GM13976 (cell line): ENCODE results near the gene LARP1.
A peak's percentile ranks its signal among the peaks of the same experiment; 100 is the strongest.

ENCODE experiments used
- DNase-seq: peaks from one replicate; pipeline ENCODE4 v3.0.0; 2012; ENCODE audit warnings: low spot score
- in situ Hi-C: fragments of 300-500 bp; cut with MboI; formaldehyde crosslinking; loops from one replicate; pipeline ENCODE4 v1.12.0; 2022; ENCODE audit warnings: low sequenced_read_pairs, mixed read lengths, inconsistent platforms; ENCODE audit not compliant: unreplicated experiment
- TF ChIP-seq, protein P1 (sequence below): IDR thresholded peaks from 2 replicates; pipeline ENCODE4 v1.5.1; 2012; ENCODE audit warnings: borderline replicate concordance, mild to moderate bottlenecking; ENCODE audit not compliant: insufficient read depth; ENCODE audit errors: extremely low read depth, missing control alignments, control extremely low read depth

LARP1 gene

GRCh38 chr5:154849264-154849785, 94.1 kb downstream of the LARP1 start:
- DNase-seq, result no peak
- TF ChIP-seq, protein P1, sequence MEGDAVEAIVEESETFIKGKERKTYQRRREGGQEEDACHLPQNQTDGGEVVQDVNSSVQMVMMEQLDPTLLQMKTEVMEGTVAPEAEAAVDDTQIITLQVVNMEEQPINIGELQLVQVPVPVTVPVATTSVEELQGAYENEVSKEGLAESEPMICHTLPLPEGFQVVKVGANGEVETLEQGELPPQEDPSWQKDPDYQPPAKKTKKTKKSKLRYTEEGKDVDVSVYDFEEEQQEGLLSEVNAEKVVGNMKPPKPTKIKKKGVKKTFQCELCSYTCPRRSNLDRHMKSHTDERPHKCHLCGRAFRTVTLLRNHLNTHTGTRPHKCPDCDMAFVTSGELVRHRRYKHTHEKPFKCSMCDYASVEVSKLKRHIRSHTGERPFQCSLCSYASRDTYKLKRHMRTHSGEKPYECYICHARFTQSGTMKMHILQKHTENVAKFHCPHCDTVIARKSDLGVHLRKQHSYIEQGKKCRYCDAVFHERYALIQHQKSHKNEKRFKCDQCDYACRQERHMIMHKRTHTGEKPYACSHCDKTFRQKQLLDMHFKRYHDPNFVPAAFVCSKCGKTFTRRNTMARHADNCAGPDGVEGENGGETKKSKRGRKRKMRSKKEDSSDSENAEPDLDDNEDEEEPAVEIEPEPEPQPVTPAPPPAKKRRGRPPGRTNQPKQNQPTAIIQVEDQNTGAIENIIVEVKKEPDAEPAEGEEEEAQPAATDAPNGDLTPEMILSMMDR, result no peak
- in situ Hi-C loops, result no loop called here

GRCh38 chr5:154849791-154850201, 94.6 kb downstream of the LARP1 start:
- TF ChIP-seq, protein P1, result no peak

GRCh38 chr5:154850255-154851062, 95.3 kb downstream of the LARP1 start, which contains the start of gene FAXDC2:
TSS of gene FAXDC2 (minus strand) at chr5:154850603. CDS start at chr5:154838178, 12,425 bp downstream.
- peak; percentile 50 for DNase-seq
- in situ Hi-C loops, result no loop called here
- TF ChIP-seq, protein P1, result no peak

More at GRCh38 chr5:154849791-154850201, 94.6 kb downstream of the LARP1 start:
- no peak for DNase-seq
- in situ Hi-C loops, result no loop called here

DNA sequence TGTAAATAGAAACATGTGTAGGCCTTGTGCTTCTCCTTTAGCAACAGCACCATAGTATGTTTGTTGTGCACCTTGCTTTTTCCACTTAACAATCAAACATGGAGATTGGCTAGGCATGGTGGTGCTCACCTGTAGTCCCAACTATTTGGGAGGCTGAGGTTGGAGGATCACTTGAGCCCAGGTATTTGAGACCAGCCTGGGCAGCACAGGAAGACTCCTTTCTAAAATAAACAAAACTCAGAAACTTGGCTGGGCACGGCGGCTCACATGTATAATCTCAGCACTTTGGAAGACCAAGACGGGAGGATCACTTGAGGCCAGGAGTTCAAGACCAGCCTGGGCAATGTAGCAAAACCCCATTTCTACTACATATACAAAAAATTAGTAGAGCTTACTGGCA, 96.2 kb downstream of the LARP1 start:
- DNase-seq, result no peak
- in situ Hi-C loops, result no loop called here
- TF ChIP-seq, protein P1, result no peak

- TF ChIP-seq, protein P1, result no peak
- DNase-seq, result peak; percentile 90
- in situ Hi-C loops, result no loop called here
These were observed 102.5 kb downstream of the LARP1 start for GRCh38 chr5:154857530-154858296.

- in situ Hi-C loops, result no loop called here
- peak; percentile 92 for DNase-seq
- TF ChIP-seq, protein P1, result no peak
These were observed 103.3 kb downstream of the LARP1 start, which contains the start of gene CNOT8 for GRCh38 chr5:154858297-154858971. TSS of gene CNOT8 (plus strand) at chr5:154858627. CDS start at chr5:154863279, 4,652 bp downstream.
